NOMO-1 treated with dmso at 0.1 percent for 144 hours (cell line): ENCODE results near the gene OPCML.

Experiments used
- DNase-seq: peaks from one replicate; lab custom pipeline; 2025; ENCODE audit not compliant: unreplicated experiment; lab: John Stamatoyannopoulos, UW

Gene OPCML

DNA sequence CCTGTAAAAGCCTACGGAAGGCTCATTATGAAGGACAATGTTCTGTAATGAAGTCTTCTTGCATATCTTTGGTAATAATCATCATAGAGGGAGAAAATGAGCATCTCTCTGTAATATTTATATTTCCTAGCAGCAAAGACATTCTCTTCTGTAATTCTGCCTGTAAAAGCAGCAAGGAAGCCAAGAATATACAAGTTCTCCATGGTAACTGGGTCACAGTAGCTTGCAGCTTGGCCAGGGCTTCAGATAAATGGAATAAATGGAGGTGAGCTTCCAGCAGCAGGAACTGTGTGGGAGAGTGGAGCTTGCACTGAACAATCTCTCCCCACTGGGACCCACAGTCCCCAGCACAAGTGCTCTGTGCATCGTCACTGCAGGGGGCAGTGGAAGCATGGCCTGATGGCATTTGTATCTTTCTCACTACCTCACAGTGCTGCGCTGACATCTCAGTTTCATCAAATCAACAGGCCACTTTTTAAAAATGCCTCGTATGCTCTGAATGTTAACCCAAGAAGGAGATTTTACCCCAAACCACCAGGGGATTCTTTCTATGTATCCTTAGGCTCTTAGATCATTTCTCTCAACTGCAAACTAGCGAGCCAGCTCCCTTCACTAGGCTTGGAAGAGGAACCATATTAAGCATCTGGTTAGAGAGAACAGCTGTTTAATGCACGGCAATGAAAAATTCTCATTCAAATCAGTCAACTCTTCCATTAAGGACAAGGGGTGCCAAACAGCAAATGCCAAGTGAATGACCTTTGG is 1059.7 kb downstream of the OPCML start:
- no peak for DNase-seq

DNA sequence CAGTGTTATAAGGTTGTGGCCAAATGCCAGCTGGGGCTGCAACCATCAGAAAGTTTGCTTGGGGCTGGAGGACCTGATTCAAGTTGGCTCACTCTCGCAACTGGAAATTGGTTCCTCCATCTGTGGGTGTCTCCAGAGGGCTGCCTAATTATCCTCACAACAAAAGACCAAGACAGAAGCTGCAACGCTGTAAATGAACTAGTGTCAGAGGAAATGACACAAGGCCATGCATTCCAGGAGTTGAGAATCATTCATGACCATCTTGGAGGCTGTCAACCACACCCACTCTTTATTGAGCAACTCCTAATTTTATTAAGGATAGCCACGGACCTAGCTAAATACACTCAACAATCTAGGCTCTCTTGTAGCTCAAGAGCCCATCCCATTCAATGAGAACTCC is 1060.8 kb downstream of the OPCML start:
- DNase-seq, result no peak

DNA sequence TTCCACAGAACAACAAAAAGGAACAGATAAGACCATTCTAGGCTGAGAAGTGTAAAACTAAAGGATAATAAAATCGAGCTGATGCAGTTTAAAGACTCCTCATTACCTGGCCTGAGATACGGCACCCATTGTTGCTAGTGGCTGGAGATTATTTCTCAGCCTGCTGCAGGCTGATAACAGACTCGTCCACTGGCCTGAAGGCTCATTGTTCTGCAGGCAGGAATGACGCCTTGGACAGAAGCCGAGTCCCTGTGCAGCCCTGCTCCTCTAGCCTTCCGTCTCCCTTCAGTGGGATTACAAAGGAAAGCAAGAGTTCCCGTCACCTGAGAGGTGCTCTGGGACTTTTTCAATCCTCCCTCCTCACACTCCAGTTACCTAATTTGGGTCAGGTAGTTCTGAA is 1065.3 kb downstream of the OPCML start:
- no peak for DNase-seq

DNA sequence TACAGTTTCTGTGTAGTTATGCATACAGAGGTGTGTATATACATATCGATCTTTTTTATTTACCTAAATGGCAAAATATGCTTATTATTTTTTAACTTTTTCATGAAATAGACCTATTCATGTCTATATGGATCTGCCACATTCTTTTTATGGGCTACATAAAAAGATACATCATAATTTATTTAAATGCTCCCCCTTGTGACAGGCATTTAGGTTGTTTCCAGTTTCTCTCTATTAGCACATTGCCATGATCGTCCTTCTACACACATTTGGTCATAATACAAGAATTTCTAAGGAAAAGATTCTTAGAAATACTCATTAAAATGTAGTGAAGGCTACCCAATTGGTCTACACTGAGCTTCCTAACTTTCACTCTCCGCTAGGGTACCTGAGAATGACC is 1067.4 kb downstream of the OPCML start:
- no peak for DNase-seq

DNA sequence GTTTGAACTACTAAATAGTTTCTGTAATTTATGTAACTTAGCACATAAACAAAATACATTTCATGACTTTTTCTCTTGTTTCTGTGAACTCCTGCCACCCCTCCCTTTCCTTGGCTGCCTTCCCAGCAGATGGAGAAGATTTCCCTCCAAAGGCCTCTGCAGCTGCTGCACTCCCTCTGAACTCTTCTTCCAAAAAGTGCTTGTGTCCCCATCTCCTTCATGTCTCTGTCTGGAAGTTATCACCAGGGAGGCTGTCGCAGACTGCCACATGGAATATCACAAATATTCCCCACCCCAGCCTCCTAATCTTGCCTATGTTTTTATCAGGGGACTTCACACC is 1068.3 kb downstream of the OPCML start:
- no peak for DNase-seq

DNA sequence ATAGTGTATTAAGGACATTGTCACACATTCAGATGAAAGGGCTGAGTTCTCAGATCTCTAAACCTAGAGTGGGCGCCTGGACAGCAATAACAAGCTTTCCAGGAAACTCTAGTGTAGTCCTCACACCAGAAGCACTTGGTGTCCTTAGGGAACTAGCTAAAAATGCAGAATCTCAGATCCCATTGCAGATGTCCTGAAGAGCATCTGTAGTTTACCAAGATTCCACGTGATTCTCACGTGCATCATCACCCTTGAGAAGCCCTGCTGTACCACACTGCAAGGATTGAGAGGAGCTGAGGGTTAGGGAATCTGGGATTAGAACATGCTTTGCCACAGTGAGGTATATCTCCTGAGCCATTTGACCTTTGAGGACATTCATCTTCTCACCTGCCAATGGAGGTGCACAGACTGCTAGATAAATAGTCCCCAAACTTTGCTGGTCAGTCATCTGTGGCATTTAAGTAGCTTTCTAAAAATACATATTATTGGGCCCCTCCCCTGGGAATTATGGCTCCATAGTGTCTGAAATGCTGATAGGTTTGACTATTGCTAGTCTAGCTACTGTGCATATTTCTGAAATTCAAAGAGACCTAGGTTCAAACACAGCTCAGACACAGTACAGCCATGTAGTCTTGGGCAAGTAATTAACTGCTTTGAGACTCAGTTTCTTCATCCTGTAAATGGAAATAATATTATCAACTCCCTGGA is 1068.9 kb downstream of the OPCML start:
- no peak for DNase-seq

DNA sequence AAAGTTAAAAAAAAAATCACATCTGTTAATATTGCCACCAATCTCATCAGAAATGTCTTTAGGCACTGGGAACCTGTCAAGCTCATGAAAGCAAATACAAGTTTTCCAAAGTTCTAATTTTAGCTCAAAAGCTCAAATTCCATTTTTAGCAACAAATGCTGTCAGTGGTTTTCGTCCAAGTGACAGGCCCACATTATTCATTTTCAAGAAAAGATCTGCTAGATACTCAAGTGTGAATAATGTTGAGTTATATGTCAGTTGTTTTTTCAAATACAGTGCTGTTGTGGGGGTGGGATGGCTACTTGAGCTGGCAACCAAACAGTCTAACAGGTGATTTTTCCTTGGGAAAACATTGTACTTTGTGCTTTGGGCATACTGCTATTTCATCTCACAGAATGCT is 1072.6 kb downstream of the OPCML start:
- no peak for DNase-seq

DNA sequence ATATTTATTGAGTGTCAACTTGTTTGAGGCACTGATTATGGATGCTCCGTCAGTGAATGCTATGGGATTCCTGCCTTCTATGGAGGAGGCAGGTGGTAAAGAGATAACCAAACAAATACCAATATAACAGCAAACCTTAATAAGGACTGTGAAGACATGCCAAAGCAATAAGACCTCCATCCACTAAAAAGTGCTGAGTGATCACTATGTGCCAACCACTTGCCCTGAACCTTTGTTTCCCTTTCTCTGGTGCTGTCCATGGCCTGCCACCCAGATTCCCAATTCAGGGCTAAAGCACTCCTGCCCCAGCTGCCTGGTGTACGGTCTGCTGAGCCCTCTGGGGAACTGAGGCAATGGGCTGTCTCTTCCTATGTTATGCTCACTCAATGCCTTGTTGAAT is 1074.9 kb downstream of the OPCML start:
- no peak for DNase-seq

DNA sequence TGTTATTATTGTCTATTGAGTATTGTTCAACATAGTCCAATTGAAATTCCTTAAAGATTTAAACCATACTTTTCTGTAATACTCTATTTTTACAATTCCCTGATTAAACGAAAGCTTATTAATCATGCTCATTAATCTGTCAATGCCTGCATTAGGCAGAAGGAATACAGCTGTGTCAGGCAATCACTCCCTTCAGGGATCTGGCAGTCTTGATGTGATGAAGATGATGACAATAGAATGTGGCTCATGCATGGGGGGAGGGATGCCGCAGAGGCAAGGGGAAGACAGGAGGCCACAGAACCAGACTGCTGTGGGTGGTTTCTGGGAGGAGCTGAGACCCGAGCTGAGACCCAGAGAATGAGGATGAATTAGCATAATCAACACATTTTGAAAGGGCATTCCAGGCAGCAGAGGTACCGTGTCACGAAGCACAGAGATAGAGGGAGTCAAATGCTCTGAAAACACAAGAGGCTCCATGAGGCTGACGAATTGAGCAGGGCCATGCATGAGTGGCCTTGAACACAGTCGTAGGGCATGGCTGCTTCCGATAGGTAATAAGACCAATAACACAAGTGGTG is 1075.5 kb downstream of the OPCML start:
- no peak for DNase-seq

DNA sequence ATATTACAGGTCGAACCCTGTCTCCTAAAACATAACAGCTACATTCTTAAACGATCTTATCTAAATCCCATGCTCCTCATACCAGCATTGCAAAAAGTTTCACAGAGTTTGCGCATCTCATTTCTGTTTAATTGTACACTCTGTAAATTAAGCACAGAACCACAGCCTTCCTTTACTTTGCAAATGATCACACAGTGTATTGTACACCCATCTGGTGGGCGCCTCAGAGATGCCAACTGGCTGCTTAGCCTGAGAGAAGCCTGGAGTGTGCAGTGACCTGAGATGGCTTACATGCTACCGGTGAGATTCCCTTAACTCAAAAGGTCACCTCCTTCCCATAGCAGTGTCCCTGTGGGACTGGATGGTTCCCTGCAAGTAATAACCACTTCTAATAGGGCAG is 1077.3 kb downstream of the OPCML start:
- DNase-seq, result no peak

DNA sequence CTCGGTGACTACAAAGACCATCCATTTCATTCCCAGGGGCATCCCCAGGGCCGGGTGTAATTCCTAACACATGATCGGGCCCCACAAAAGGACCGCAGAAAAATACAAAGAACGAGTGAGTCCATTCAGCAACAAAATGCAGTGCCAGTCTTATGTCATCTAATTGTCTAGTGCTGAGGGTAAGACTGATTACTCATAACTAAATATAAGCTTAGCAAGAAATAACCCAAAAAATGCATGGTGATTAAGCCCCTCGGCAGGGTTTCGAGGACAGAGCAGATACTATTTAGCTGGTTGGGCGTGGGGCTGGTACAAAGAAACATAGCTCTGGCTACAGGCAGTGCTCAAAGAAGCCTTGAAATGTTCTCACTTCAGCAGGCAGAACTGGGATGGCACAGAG is 1078.9 kb downstream of the OPCML start:
- no peak for DNase-seq

DNA sequence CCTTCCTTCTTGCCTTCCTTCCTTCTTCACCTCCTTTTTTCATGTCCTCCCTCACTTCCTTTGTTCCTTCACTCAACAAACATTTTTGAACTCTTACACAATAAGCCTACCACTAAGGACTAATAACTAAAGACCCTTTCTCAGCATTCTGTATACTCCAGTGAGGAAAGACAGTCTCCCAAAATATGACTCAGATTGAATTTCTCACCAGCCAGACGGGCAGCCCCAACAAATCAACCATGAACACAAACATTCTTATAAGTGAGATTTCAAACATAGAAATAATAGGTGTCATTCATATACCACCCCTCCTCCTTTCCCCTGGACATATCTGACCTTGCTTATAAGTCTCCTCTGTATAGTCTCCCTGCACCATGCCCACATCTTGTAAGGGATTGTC is 1079.7 kb downstream of the OPCML start:
- DNase-seq, result no peak

DNA sequence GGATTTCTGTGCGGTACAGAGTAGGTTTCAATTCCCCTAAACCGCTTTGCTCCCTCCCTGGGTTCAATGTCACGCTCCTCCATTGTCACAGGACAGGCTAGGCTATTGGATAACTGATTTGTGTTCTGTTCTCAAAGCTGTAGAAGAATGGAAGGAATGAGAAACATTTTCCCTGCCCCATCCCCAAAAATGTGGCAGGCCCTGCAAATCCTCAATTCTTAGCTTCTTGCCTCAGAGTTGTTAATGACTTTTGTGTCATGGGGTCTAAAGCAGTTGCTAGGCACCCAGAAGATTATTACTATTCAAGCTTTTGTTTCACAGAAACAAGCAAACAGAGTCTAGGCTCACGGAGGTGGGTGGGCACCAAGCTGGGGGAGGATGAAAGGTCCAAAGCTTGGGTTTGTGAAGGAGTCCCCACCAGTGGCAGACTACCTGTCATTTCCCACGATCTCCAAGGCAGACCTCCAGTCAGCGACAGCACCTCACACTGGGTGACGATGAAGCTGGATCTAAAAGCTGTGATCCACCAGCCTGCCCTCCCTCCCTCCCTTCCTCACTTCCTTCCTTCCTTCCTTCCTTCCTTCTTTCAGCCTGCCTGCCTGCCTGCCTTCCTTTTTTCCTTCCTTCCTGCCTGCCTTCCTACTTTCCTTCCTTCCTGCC is 1080.2 kb downstream of the OPCML start:
- DNase-seq, result no peak

DNA sequence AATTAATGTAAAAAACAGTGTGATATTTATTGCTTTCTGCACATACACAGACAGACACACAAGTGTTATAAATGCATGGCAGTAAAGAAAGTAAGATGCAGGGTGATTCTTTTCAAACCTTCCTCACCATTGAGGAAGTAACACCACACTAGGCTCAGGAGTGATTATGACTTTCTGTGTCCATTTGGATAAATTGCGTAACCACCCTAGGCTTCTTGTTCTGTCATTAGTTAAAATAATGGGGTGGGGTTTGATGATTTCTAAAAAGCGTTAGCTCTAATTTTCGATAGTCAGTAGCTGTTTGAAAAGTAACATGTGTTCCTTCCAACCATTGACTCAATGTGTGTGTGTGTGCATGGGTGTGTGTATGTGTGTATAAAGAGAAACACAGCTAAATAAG is 1081.7 kb downstream of the OPCML start:
- no peak for DNase-seq

DNA sequence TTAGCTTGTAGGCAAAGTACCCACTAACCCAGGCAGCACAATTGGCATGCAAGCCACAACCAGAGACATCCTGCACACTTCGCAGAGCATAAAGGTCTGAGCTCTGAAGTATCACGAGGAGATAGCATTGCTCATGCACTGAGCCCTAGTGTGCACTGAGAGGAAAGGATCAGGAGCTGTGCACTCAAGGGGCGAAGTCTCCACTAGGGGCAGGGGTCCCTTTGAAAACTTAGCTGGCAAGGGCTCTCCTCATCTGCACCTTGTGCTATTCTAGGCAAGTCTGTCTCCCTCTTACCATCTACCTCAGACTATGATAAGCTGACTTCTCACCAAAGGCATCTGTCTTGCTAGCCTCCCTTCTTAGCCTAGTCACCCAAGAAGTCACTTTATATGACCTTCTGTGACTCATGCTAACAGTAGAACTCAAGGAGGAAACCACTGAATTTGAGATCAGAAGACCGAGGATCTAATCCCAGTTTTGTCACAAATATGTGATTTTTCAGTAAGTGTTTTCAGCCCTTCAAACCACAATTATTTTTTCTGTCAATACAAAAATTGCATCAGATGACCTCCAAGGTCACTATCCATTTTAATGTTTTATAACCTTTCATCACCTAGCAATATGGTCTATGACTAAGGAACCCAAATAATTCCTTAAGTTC is 1083.8 kb downstream of the OPCML start:
- DNase-seq, result no peak

DNA sequence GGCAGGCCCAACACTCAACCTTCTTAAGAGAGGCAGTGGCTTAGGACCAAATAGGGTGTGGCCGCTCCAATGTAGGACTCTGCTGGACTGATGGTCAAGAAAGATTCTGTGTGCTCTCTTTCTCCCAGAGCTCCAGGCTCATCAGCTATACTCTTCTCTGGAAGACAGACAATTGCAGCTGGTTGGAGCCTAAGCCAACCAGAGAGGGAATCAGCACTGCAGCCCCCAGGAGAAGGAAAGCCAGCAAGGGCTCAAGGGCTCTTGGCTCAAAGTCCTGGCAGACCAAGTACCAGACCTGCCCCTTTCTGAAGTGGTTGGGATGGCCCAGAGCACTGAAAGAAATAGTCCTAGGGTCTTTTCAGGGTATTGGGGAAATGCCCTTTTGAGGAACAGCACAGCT is 1084.5 kb downstream of the OPCML start:
- no peak for DNase-seq

DNA sequence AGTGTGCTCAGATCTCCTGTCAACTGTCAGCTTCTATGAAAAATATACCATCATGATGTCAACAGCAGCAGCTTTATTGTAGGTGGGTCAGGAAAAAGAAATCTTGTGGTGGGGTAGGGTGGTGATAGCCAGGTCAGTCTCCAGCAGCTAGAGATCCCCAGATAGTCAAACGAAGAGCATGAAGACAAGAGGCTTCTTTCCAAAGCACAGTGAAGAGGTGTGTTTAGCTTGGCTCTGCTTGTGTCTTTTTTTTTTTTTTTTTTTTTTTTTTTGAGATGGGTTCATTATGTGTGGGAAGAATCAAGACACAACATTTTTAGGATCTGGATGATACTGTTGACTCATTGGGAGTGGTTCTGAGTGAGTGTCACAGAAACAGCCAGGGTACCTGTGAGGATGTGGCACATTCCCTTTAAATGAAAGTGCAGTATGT is 1086.4 kb downstream of the OPCML start:
- no peak for DNase-seq

DNA sequence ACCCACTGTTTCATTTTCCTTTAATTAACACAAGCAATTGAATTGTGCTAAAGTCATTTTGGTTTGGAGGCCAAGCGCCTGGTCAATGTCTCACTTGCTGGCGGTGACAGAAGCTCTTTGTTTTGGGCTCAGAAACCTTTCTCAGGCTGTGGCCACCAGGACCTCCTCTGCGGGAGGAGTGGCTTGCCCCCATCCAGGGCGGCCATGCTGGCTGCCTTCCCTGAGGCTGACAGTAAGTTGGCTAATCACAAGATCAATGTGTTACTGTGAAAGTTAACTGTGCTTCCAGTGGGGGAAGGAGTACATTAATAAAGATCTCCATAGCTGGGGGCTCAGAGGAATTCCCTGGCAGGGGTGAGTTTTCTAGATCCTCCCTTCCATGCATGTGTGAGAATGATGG is 1087.4 kb downstream of the OPCML start:
- DNase-seq, result no peak

DNA sequence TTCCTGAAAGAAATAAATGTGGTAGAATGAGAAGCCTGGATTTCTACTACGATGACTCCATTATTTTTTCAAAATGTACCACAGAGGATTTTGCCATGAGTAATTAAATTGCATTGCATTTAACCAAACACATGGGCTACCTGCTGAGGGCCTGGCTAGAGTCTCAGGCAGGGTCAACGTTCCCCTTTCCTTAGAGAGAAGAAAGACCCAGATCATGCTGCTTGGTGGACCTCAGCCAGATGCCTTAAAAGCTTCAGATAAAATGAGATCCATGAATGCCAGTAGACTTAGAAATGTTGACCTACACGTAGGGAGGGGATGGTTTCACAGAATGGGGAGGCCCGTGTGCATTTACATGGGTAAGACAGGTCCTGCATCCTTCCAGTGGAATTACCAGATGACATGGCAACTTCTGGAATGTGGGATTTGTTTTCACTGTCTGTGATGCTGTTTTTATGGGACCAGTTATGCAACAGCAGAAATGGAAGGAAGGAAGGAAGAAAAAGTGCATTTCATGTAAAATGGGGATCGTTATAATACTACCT is 1092.5 kb downstream of the OPCML start:
- no peak for DNase-seq

DNA sequence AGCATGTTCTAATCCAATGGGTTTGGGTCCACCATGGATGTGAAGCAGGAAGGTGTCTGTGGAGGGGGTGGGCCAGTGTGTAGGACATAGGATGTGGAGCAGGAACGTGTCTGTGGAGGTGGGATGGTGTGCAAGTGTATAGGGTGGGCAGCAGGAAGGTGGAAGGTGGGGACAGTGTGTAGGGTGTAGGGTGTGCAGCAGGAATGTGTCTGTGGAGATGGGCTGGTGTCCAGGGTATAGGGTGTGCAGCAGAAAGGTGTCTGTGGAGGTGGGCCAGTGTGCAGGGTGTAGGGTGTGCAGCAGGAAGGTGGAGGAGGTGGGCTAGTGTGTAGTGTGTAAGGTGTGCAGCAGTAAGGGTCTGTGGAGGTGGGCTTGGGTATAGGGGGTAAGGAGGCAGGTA is 1093.9 kb downstream of the OPCML start:
- no peak for DNase-seq

DNA sequence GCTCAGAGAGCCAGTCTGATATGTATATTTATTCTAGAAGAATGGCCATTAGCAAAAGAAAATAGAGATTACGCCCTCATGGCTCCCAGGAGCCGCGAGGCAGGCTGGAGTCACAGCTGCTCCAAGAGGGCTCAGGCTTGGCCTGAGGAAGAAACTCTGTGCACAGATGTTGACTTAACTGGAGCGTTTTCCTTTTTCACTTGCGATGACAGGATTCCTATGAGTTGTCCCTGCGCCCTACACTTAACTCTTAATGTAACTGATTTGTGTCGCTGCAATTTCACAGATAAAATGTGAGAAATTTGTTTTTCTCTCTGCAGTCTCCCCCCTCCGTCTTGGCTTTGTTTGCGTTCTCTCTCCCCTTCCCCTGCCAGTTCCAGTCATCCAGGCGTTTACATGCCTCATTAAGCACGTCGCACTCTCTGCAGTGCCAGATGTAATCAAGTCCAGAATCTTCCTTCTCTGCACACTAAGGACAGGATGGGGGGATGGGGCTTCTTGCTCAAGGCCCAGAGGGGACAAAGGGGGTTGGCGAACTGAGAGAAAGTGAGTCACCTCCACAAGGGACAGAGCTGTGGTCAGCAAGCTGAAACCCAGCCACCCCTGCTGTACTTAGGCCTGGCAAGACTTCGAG is 1101.8 kb downstream of the OPCML start:
- no peak for DNase-seq
